ENCODE results near the gene SNX30. TPM values are rescaled to one million over a fixed set of nuclear protein-coding genes. Genes with fewer than 3 reads are reported as not detected.

SNX30 gene
- total RNA-seq, 1 donor from 2014 or later, result 12.7 TPM

DNA sequence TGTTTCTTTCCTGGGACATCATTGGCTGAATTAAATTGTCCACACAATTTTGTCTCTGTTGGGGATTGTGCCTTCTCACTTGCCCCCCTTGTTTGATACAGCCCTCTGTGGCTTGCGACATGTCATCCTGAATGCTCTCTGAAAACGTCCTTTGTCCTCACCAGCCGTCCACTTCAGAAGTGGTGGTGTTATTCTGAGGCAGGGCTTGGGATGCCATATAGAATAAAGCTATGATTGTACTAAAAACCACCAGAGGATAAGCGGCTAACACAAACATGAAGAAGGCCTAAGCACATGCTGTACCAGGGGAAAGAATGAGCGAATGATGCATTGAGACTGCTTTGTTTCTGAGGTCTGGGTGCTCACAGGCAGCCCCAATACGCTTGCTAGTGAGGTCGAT is 3.5 kb upstream of the SNX30 start:
- peaks cover 17% of the 10 kb centered on the region for H3K4me1 Mint-ChIP-seq
- H3K27me3 Mint-ChIP-seq (ENCODE audit: low read depth), result no peaks in the 10 kb centered on the region
- H3K4me3 Mint-ChIP-seq, result no peak overlapping the region
- no peak for DNase-seq (ENCODE audit: low spot score in 2 of 2, unreplicated experiment in 2 of 2)
- H3K9me3 Mint-ChIP-seq, result no peaks in the 10 kb centered on the region
- H3K27ac Mint-ChIP-seq, result no peak overlapping the region
- H3K36me3 Mint-ChIP-seq, result no peaks in the 10 kb centered on the region
- TF ChIP-seq, protein P1, sequence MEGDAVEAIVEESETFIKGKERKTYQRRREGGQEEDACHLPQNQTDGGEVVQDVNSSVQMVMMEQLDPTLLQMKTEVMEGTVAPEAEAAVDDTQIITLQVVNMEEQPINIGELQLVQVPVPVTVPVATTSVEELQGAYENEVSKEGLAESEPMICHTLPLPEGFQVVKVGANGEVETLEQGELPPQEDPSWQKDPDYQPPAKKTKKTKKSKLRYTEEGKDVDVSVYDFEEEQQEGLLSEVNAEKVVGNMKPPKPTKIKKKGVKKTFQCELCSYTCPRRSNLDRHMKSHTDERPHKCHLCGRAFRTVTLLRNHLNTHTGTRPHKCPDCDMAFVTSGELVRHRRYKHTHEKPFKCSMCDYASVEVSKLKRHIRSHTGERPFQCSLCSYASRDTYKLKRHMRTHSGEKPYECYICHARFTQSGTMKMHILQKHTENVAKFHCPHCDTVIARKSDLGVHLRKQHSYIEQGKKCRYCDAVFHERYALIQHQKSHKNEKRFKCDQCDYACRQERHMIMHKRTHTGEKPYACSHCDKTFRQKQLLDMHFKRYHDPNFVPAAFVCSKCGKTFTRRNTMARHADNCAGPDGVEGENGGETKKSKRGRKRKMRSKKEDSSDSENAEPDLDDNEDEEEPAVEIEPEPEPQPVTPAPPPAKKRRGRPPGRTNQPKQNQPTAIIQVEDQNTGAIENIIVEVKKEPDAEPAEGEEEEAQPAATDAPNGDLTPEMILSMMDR (IDR thresholded peaks at IDR 0.05; ENCODE audit: unreplicated experiment), result no peak

GRCh38 chr9:112750764-112751055 is 150 bp downstream of the SNX30 start:
- H3K4me3 Mint-ChIP-seq, result peak overlapping the region; percentile 79
- H3K27me3 Mint-ChIP-seq (ENCODE audit: low read depth), result no peaks in the 10 kb centered on the region
- TF ChIP-seq, protein P1 (IDR thresholded peaks at IDR 0.05; ENCODE audit: unreplicated experiment), result no peak
- H3K36me3 Mint-ChIP-seq, result no peaks in the 10 kb centered on the region
- no peak for DNase-seq (ENCODE audit: low spot score in 2 of 2, unreplicated experiment in 2 of 2)
- peaks cover 39% of the 10 kb centered on the region for H3K4me1 Mint-ChIP-seq
- no peak overlapping the region for H3K27ac Mint-ChIP-seq
- H3K9me3 Mint-ChIP-seq, result no peaks in the 10 kb centered on the region

- Mint-ChIP-seq H3K4me3 (peak overlapping the region; percentile 79), H3K27ac (peak overlapping the region; percentile 82), H3K9me3 (no peaks in the 10 kb centered on the region), H3K36me3 (no peaks in the 10 kb centered on the region), H3K27me3 (ENCODE audit: low read depth) (no peaks in the 10 kb centered on the region), H3K4me1 (peaks cover 43% of the 10 kb centered on the region)
- peak; percentile 22 to 56 for DNase-seq (ENCODE audit: low spot score in 2 of 2, unreplicated experiment in 2 of 2)
- TF ChIP-seq, protein P1 (IDR thresholded peaks at IDR 0.05; ENCODE audit: unreplicated experiment), result no peak
Observed at GRCh38 chr9:112751056-112751795, 666 bp downstream of the SNX30 start.

DNA sequence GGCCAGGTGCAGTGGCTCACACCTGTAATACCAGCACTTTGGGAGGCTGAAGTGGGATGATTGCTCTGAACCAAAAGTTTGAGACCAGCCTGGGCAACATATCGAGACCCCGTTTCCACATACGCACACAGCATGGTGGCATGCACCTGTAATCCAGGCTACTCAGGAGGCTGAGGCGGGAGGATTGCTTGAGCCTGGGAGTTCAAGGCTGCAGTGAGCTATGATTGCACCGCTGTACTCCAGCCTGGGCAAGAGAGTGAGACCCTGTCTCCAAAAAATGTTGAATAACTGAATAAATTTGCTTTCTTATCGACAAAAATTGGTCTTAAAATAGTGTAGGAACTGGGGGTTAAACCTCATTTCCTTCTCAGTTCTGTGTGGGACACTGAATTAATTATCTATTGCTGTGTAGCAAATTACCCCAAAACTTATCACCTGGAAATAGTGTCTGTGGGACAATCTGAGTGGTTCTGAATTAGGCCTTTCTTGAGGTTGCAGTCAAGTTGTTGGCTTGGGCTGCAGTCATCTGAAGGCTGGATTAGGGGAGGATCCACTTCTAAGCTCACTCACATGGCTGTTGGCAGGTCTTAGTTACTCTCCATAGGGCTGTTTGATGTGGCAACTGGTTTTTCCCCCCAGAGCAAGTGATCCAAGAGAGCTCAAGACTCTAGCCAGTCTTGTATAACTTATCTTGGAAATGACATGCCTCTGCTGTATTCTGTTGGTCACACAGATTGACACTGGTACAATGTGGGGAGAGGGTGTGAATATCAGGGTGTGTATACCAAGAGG is 2.0 kb downstream of the SNX30 start:
- no peaks in the 10 kb centered on the region for H3K27me3 Mint-ChIP-seq (ENCODE audit: low read depth)
- H3K4me1 Mint-ChIP-seq, result peaks cover 49% of the 10 kb centered on the region
- TF ChIP-seq, protein P1 (IDR thresholded peaks at IDR 0.05; ENCODE audit: unreplicated experiment), result no peak
- H3K4me3 Mint-ChIP-seq, result peak overlapping the region; percentile 18
- no peak overlapping the region for H3K27ac Mint-ChIP-seq
- no peaks in the 10 kb centered on the region for H3K36me3 Mint-ChIP-seq
- H3K9me3 Mint-ChIP-seq, result no peaks in the 10 kb centered on the region
- no peak for DNase-seq (ENCODE audit: low spot score in 2 of 2, unreplicated experiment in 2 of 2)

GRCh38 chr9:112753725-112754124 is 3.2 kb downstream of the SNX30 start:
- Mint-ChIP-seq H3K27me3 (ENCODE audit: low read depth) (no peaks in the 10 kb centered on the region), H3K4me1 (peaks cover 51% of the 10 kb centered on the region), H3K4me3 (no peak overlapping the region), H3K27ac (no peak overlapping the region), H3K9me3 (no peaks in the 10 kb centered on the region), H3K36me3 (no peaks in the 10 kb centered on the region)
- no peak for DNase-seq (ENCODE audit: low spot score in 2 of 2, unreplicated experiment in 2 of 2)
- TF ChIP-seq, protein P1 (IDR thresholded peaks at IDR 0.05; ENCODE audit: unreplicated experiment), result no peak
